HCT116 (cell line): ENCODE measurements around the gene HSD17B12. TPM values are rescaled to one million over a fixed set of nuclear protein-coding genes. Genes with fewer than 3 reads are reported as not detected.

Source experiments
- ATAC-seq: fragments of 200-7000 bp; cut with Tn5 transposase; 2 replicates; pipeline ENCODE4 v1.9.1; 2020; ENCODE audit warnings: mild to moderate bottlenecking, moderate library complexity
- BruUV-seq: library from RNA; stranded (reverse); fragments of 400-500 nt; replicated peaks from 2 replicates; lab custom pipeline; 2021; lab: Mats Ljungman, UMichigan
- CTCF ChIA-PET: fragments of 300-600 bp; sonication (Branson Sonifier 250); formaldehyde crosslinking; loops from one replicate; lab custom pipeline; 2021; ENCODE audit warnings: antibody characterized with exemption; lab: Charles Lee
- POLR2A ChIA-PET: fragments of 300-600, 350-600 bp; sonication (Branson Sonifier 250); formaldehyde crosslinking; loops from one replicate; lab custom pipeline; 2021; ENCODE audit warnings: antibody characterized with exemption; lab: Charles Lee
- RAD21 ChIA-PET, 2 experiments: fragments of 300-600 bp; sonication (Branson Sonifier 250); formaldehyde crosslinking; loops; one replicate each; lab custom pipeline; 2023; ENCODE audit warnings: low total read pairs in 2 of 2; ENCODE audit not compliant: uncharacterized antibody in 2 of 2, unreplicated experiment in 2 of 2, low non-redundant PET in 1 of 2; lab: Charles Lee
- DNase-seq: peaks from one replicate; pipeline ENCODE4 v3.0.0-alpha.2; 2010; ENCODE audit warnings: low read depth, low spot score
- H2AFZ ChIP-seq: fragments of 200-600 bp; shearing (Covaris generic), sonication (generic); 2 replicates; pipeline ENCODE4 v1.6.1; 2017; ENCODE audit warnings: low read depth, mixed run types, mixed read lengths, antibody characterized with exemption, low read length; ENCODE audit not compliant: poor library complexity, severe bottlenecking
- H3K27ac ChIP-seq: 2 replicates; pipeline ENCODE4 v1.5.1; 2012; ENCODE audit warnings: low read depth, low read length
- H3K27me3 ChIP-seq: fragments of 200-600 bp; sonication (generic); 2 replicates; pipeline ENCODE4 v1.6.1; 2016; ENCODE audit warnings: mixed run types, low read length, mixed read lengths; ENCODE audit not compliant: insufficient read depth
- H3K36me3 ChIP-seq, 2 experiments: fragments of 200-500 bp in 1 of 2; fragments of 200-600 bp in 1 of 2; sonication (Bioruptor generic) in 1 of 2; sonication (generic) in 1 of 2; 2 replicates each; pipeline versions ENCODE4 v1.5.1 to v1.6.1; 2014 to 2016; ENCODE audit warnings: low read length in 2 of 2, inconsistent platforms in 1 of 2, mixed read lengths in 1 of 2, mixed run types in 1 of 2; ENCODE audit not compliant: insufficient read depth in 2 of 2, control insufficient read depth in 1 of 2
- H3K4me1 ChIP-seq, 2 experiments: fragments of 200-600 bp in 1 of 2; sonication (generic) in 1 of 2; 2 replicates each; pipeline versions ENCODE4 v1.5.1 to v1.6.1; 2012 to 2017; ENCODE audit warnings: low read length in 2 of 2, inconsistent platforms in 1 of 2, mild to moderate bottlenecking in 1 of 2, mixed read lengths in 1 of 2, mixed run types in 1 of 2, moderate library complexity in 1 of 2; ENCODE audit not compliant: insufficient read depth in 2 of 2, control insufficient read depth in 1 of 2
- H3K4me2 ChIP-seq: fragments of 200-600 bp; sonication (generic); 2 replicates; pipeline ENCODE4 v1.6.1; 2017; ENCODE audit warnings: mixed run types, low read length, mixed read lengths
- H3K4me3 ChIP-seq, 2 experiments: fragments of 200-600 bp in 1 of 2; sonication (generic) in 1 of 2; replicated peaks in 1 of 2; 2 replicates each; pipeline ENCODE4 v1.5.1; 2011 to 2016; ENCODE audit warnings: low read length in 2 of 2, control low read depth in 1 of 2, low read depth in 1 of 2, mild to moderate bottlenecking in 1 of 2, mixed read lengths in 1 of 2, mixed run types in 1 of 2
- H3K79me2 ChIP-seq: fragments of 200-600 bp; sonication (generic); 2 replicates; pipeline ENCODE4 v1.6.1; 2017; ENCODE audit warnings: mild to moderate bottlenecking, mixed run types, low read length, moderate library complexity, mixed read lengths; ENCODE audit not compliant: insufficient read depth
- H3K9ac ChIP-seq: fragments of 200-600 bp; sonication (generic); 2 replicates; pipeline ENCODE4 v1.6.1; 2016; ENCODE audit warnings: low read length, mixed read lengths
- H3K9me2 ChIP-seq: fragments of 200-600 bp; sonication (generic), shearing (Covaris generic); 2 replicates; pipeline ENCODE4 v1.6.1; 2017; ENCODE audit warnings: mixed run types, mild to moderate bottlenecking, moderate library complexity; ENCODE audit not compliant: insufficient read depth
- H3K9me3 ChIP-seq, 2 experiments: fragments of 200-500 bp in 1 of 2; fragments of 200-600 bp in 1 of 2; sonication (Bioruptor generic) in 1 of 2; sonication (generic) in 1 of 2; 2 replicates each; pipeline ENCODE4 v1.6.1; 2014 to 2017; ENCODE audit warnings: low read length in 2 of 2, mixed read lengths in 2 of 2, inconsistent platforms in 1 of 2, low read depth in 1 of 2, mild to moderate bottlenecking in 1 of 2, mixed run types in 1 of 2, moderate library complexity in 1 of 2; ENCODE audit not compliant: control insufficient read depth in 1 of 2, insufficient read depth in 1 of 2
- H4K20me1 ChIP-seq: fragments of 200-600 bp; sonication (generic), shearing (Covaris generic); 2 replicates; pipeline ENCODE4 v1.6.1; 2017; ENCODE audit warnings: mixed run types, mild to moderate bottlenecking, moderate library complexity; ENCODE audit not compliant: insufficient read depth
- CBX3 ChIP-seq: IDR thresholded peaks from 2 replicates; pipeline ENCODE4 v1.6.1; 2012; ENCODE audit warnings: low read depth
- CEBPB ChIP-seq: IDR thresholded peaks from 2 replicates; pipeline ENCODE4 v1.6.1; 2012; ENCODE audit warnings: low read depth
- CTCF ChIP-seq, 3 experiments: fragments of 200-600 bp in 1 of 3; sonication (generic) in 1 of 3; IDR thresholded peaks in 2 of 3; conservative IDR thresholded peaks in 1 of 3; 2 replicates each; pipeline ENCODE4 v1.5.1; 2012 to 2017; ENCODE audit warnings: low read depth in 2 of 3, low read length in 2 of 3, antibody characterized with exemption in 1 of 3, borderline replicate concordance in 1 of 3, control low read depth in 1 of 3, mild to moderate bottlenecking in 1 of 3, mixed read lengths in 1 of 3, mixed run types in 1 of 3, moderate library complexity in 1 of 3; ENCODE audit not compliant: insufficient read depth in 1 of 3
- FOSL1 ChIP-seq: IDR thresholded peaks from 2 replicates; pipeline ENCODE4 v1.6.1; 2012; ENCODE audit warnings: low read depth
- POLR2A ChIP-seq: IDR thresholded peaks from 2 replicates; pipeline ENCODE4 v1.7.0; 2011; ENCODE audit warnings: borderline replicate concordance; ENCODE audit not compliant: insufficient read depth, insufficient read length; ENCODE audit errors: extremely low read depth
- RAD21 ChIP-seq: IDR thresholded peaks from 2 replicates; pipeline ENCODE4 v1.6.1; 2012; ENCODE audit warnings: low read depth, mild to moderate bottlenecking
- ZFX ChIP-seq: fragments of 450-650 bp; IDR thresholded peaks from 2 replicates; pipeline ENCODE4 v1.6.1; 2017
- intact Hi-C: fragments of 100-400 bp; cut with micrococcal nuclease; formaldehyde crosslinking; loops from 2 replicates; pipeline ENCODE4 v1.10.0; 2022
- total RNA-seq: library from RNA; stranded (reverse); gene quantifications from one replicate; pipeline ENCODE4 v1.2.1, GENCODE V29; 2021; ENCODE audit not compliant: unreplicated experiment

HSD17B12 gene
- total RNA-seq, 1 experiment from 2014 or later: 83.7 TPM

GRCh38 chr11:43802509-43802908, 122.0 kb downstream of the HSD17B12 start:
- peak; percentile 65; the same call in 1 of the 2 replicates for ATAC-seq
- Histone ChIP-seq H3K9ac (no peak overlapping the region), H3K9me3 (peaks cover 0 to 4% of the 10 kb centered on the region in 2 experiments; a peak in 1 of 4 replicates), H3K9me2 (no peaks in the 10 kb centered on the region), H3K4me1 (no peaks in the 10 kb centered on the region), H3K36me3 (peaks cover 0 to 8% of the 10 kb centered on the region in 2 experiments; a peak in 2 of 4 replicates), H4K20me1 (no peaks in the 10 kb centered on the region), H3K27me3 (no peaks in the 10 kb centered on the region), H3K4me2 (no peak overlapping the region), H3K79me2 (no peaks in the 10 kb centered on the region), H3K27ac (no peak overlapping the region), H3K4me3 (no peak overlapping the region), H2AFZ (no peak overlapping the region)
- ChIA-PET CTCF (interaction anchor here (0.6 to 2.1 kb wide), 5 partner anchors 14 to 229 kb away, joined by 3 to 12 read pairs (median 4); no protein-coding TSS in a partner anchor), POLR2A (no interaction called here), RAD21 (interaction anchor here in 1 of 2 experiments (1.2 kb wide), 1 partner anchor 49 kb away, joined by 3 read pairs; no protein-coding TSS in a partner anchor)
- peak; percentile 31; the same call in 1 of the 2 replicates for TF ChIP-seq RAD21
- TF ChIP-seq ZFX: no peak
- peak in 2 of 3 experiments; percentile 48 to 55; a peak in 3 of 6 replicates for TF ChIP-seq CTCF (IDR thresholded peaks at IDR 0.05 in 2 of 3, conservative IDR thresholded peaks at IDR 0.05 in 1 of 3; ENCODE audit: borderline replicate concordance in 1 of 3, insufficient read depth in 1 of 3, low read depth in 2 of 3, low read length in 2 of 3)
- intact Hi-C loops: no loop called here
- BruUV-seq: no TSS peak
- no peak for DNase-seq

- intact Hi-C loops: no loop called here
- TF ChIP-seq CEBPB: no peak
- no peak for TF ChIP-seq FOSL1
- TF ChIP-seq CTCF (IDR thresholded peaks at IDR 0.05 in 2 of 3, conservative IDR thresholded peaks at IDR 0.05 in 1 of 3; ENCODE audit: borderline replicate concordance in 1 of 3, insufficient read depth in 1 of 3, low read depth in 2 of 3, low read length in 2 of 3): no peak
- TF ChIP-seq CBX3: no peak
- no peak for TF ChIP-seq RAD21
- no peak for TF ChIP-seq POLR2A
- TF ChIP-seq, all 23 proteins: peak for 0
- no TSS peak for BruUV-seq
- no peak overlapping the region for H3K27ac ChIP-seq
- no peak overlapping the region for H3K9ac ChIP-seq
- no peaks in the 10 kb centered on the region for H3K9me2 ChIP-seq
- no peaks in the 10 kb centered on the region for H3K79me2 ChIP-seq
- H3K27me3 ChIP-seq: no peaks in the 10 kb centered on the region
- no peak overlapping the region for H3K4me2 ChIP-seq
- CTCF ChIA-PET: no interaction called here
- no peaks in the 10 kb centered on the region for H4K20me1 ChIP-seq
- DNase-seq (no peak), ATAC-seq (no peak)
- no peak overlapping the region for H2AFZ ChIP-seq
- no peak overlapping the region for H3K4me3 ChIP-seq
- POLR2A ChIA-PET: no interaction called here
- H3K4me1 ChIP-seq: no peaks in the 10 kb centered on the region
- H3K36me3 ChIP-seq: peaks cover 0 to 8% of the 10 kb centered on the region in 2 experiments; a peak in 2 of 4 replicates
- H3K9me3 ChIP-seq: peaks cover 0 to 4% of the 10 kb centered on the region in 2 experiments; a peak in 1 of 4 replicates
- RAD21 ChIA-PET: no interaction called here
These were observed 123.2 kb downstream of the HSD17B12 start for GRCh38 chr11:43803766-43804165.
